HG03139 (cell line): ENCODE measurements around the gene MAST4.
A peak's percentile ranks its signal among the peaks of the same experiment; 100 is the strongest.

Experiments
- ATAC-seq: cut with Tn5 transposase; IDR thresholded peaks from one replicate; pipeline ENCODE4 v1.9.1; 2021; ENCODE audit not compliant: unreplicated experiment

MAST4 gene

DNA sequence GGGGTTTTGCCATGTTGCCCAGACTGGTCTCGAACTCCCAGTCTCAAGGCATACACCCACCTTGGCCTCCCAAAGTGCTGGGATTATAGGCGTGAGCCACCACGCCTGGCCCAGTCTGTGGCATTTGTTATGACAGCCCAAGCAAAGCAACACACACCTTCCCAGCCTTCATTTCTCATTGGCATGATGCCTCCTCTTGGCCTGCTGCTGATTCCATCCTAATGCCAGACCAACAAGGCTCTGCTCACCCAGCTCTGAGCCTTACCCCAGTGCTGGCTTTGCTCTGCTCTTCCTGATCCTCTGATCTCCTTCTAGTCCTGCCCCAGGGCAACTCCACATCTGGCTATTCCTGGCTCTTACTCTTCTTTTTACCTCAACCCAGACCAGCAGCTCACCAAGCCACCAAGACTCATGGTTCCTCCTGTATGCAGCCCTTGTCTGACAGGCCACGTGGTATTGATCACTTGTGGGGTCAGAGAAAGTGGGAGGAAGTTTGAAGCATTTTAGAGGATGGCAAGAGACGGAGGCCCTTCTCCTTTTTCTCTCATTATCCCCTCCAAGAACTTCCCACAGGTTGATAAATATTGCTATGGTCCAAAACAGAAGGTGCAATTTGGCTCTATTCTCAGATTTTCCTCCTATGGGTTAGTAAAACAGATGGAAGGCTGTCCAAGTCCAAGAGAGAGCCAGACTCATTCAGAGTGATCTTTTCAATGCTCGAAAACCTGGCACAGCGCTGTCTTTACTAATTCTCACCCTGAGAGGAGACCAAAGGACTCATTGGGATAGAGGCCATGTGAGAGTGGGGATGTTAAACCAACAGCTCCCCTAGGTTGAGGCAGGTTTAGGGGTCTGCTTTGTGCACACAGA lies 599.4 kb downstream of the MAST4 start:
- no peak for ATAC-seq

- ATAC-seq, result no peak
Observed at GRCh38 chr5:67196537-67197059, 600.4 kb downstream of the MAST4 start, which contains the start of gene CD180. TSS of gene CD180 (minus strand) at chr5:67196799. CDS start at chr5:67196641, 158 bp downstream.

- no peak for ATAC-seq
Observed at GRCh38 chr5:67197536-67197935, 601.3 kb downstream of the MAST4 start.

DNA sequence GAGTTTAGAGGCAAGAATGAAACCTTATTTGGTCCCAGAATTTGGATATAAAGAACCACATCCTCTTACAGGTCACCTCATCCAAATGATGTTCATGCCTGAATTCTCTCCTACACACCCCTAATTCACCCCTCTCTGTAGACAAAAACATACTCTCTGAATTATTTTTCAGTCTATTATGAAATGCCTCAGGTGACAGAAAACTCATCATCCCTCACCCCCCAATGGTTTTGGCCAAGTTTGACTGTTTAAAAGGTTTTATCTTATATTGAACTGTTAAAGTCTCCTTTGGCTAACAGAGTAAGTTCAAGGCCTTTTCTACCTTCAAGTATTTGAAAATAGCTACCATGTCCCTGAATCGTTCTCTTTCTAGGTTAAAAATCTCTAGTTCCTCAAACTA lies 602.7 kb downstream of the MAST4 start:
- no peak for ATAC-seq

DNA sequence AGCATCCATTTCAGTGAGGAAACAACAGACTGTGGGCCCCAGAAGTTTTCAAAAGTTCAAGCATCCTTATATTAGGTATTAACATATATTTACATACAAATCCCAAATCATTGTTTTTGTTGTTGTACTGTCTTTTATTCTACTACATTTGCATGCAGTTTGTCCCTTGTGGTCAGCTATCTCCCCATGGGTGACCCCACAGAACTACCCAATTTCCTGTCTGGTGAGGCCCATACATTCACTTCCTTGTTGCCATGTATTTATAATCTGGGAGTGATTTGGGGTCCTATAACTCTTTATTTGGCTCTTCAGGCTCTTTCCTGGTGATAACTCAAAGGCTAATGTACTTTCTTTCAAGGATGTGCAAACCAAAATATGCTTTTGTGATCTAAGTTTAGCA lies 603.7 kb downstream of the MAST4 start:
- ATAC-seq, result peak; percentile 29

GRCh38 chr5:67200809-67201562 lies 604.8 kb downstream of the MAST4 start:
- ATAC-seq, result no peak

GRCh38 chr5:67201897-67202549 lies 605.8 kb downstream of the MAST4 start:
- no peak for ATAC-seq

DNA sequence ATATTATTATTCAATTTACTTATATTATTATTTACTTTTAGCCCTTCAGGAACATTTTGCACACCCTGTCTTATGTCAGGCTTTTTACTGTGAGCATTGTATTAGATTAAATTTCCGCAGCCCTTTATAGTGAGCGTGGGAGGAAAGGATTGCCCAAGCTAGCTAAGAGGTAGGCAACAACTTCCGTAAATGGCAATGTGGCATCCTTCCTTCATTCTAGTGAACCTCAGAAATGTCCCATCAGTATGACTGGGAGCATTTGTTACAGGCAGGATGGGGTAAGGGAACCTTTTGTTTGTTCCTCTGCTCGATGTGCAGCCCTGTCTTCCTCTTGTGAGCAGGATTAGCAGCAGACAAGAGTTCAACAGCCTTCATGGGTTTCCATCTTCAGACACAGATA lies 606.6 kb downstream of the MAST4 start:
- no peak for ATAC-seq

GRCh38 chr5:67203701-67204074 lies 607.5 kb downstream of the MAST4 start:
- ATAC-seq, result no peak

GRCh38 chr5:67204821-67205220 lies 608.6 kb downstream of the MAST4 start:
- no peak for ATAC-seq

DNA sequence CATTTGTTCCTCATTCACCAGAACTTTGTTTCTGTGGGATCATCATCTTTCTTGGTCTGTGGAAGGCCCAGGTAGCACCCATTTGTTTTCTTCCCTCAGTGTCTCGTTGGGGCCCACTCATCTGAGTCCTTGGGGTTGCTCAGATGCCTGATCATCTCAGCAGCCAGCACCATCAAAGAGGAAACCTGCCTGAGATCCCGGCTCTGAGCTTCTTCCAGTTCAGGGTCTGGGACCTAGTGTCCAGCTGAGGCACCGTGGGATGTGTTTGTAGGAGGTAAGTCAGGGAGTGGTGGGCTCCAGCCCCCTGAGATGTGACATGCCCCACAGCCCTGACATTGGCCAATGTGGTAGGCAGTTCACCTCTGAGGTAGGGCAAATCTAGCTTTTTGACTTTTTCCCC lies 609.8 kb downstream of the MAST4 start:
- ATAC-seq, result no peak

GRCh38 chr5:67206461-67206860 lies 610.3 kb downstream of the MAST4 start:
- ATAC-seq, result peak; percentile 25

DNA sequence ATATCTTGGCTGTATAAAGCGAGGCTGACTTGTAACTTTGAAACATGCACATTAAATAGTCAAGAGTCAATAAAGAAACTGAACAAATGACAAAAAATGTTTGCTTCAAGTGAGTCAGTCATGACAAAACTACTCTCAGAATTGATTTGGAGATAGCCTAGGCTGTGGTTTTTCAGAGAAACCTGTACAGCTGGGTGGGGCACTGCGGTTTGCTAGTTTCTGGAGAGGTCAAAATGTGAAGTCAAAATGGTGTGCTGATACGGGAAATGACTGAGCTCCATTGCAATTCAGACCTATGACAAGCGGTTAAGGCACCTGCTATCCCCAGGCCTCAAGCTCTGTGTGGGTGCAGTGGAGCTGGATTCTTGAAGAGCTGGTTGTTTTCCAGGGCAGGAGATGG lies 610.7 kb downstream of the MAST4 start:
- peak; percentile 78 for ATAC-seq

- no peak for ATAC-seq
Observed at GRCh38 chr5:67208403-67208802, 612.2 kb downstream of the MAST4 start.

DNA sequence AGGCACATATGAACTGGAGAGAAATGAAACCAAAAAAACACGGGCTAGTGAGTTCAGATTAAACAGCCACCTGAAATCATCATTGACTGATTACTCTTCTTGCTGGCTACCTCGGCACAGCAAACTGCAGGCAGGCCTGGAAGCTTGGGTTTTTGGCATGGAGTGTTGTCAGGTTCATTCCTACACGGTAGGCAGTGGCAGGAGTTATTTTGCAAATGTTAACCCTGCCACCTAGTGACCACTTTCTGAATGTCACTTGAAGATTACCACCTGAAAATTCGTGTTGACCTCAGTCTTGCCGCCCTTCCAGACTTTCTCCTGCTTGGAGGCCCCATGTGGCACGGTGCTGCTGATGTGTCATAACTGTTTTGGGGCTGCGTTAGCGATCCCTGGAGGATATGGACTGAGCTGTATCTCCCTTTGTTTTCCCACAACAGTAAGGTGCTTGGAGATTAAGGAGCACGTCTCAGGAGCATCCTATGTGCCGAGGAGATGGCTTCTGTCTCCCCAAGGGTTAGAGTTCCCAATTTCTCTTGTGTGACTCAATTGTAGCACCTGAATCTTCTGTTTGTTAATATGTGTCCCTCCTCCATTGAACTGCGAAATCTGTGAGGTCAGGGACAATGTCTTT lies 613.1 kb downstream of the MAST4 start:
- peak; percentile 31 for ATAC-seq

DNA sequence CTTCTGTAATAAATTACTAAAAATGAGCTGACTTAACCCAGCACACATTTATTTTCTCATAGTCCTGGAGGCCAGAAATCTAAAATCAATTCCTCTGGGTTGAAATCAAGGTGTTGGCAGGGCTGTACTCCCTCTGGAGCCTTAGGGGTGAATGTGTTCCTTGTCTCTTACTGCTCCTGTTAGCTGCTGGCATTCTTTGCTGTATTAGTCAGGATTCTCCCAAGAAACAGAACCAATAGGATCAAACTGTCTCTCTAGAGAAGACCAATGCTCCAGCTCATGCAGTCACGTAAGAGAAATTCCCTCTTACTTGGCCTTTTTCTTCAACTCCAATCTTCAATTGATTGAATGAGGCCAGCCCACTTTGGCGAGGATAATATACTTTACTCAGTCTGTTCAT lies 615.7 kb downstream of the MAST4 start:
- ATAC-seq, result no peak

GRCh38 chr5:67214036-67214435 lies 617.8 kb downstream of the MAST4 start:
- ATAC-seq, result no peak

GRCh38 chr5:67214707-67215447 lies 618.7 kb downstream of the MAST4 start:
- ATAC-seq, result no peak

- ATAC-seq, result peak; percentile 99
Observed at GRCh38 chr5:67215519-67216471, 619.6 kb downstream of the MAST4 start.
